Smooth muscle cell of the brain vasculature (primary cell): ENCODE data around the gene INPP5A.
"Not testable (repeated sequence)": the region's sequence is repeated elsewhere in the genome, so short reads cannot be mapped to it uniquely, and the experiment has no call there.

Source experiments
- DNase-seq: peaks from one replicate; pipeline ENCODE4 v3.0.0-alpha.2; 2012; ENCODE audit warnings: low read depth, low spot score

Gene INPP5A

GRCh38 chr10:132674311-132674710 is 136.7 kb downstream of the INPP5A start:
- no peak for DNase-seq

GRCh38 chr10:132675031-132675740 is 137.6 kb downstream of the INPP5A start:
- DNase-seq, result no peak

GRCh38 chr10:132676193-132676891 is 138.8 kb downstream of the INPP5A start:
- DNase-seq, result no peak

GRCh38 chr10:132677096-132677472 is 139.5 kb downstream of the INPP5A start:
- DNase-seq, result no peak

- DNase-seq, result no peak
Observed at GRCh38 chr10:132677473-132678227, 140.1 kb downstream of the INPP5A start.

- no peak for DNase-seq
Observed at GRCh38 chr10:132678436-132679216, 141.0 kb downstream of the INPP5A start.

GRCh38 chr10:132679217-132679595 is 141.6 kb downstream of the INPP5A start:
- no peak for DNase-seq

- DNase-seq, result no peak
Observed at GRCh38 chr10:132679640-132680039, 142.1 kb downstream of the INPP5A start.

GRCh38 chr10:132680741-132681140 is 143.2 kb downstream of the INPP5A start:
- not testable (repeated sequence) for DNase-seq

- no peak for DNase-seq
Observed at GRCh38 chr10:132681858-132682755, 144.5 kb downstream of the INPP5A start.

GRCh38 chr10:132684164-132684891 is 146.7 kb downstream of the INPP5A start:
- DNase-seq, result no peak

GRCh38 chr10:132685101-132685891 is 147.7 kb downstream of the INPP5A start:
- DNase-seq, result no peak

- DNase-seq, result no peak
Observed at GRCh38 chr10:132685921-132686680, 148.5 kb downstream of the INPP5A start.

- DNase-seq, result no peak
Observed at GRCh38 chr10:132687181-132687892, 149.8 kb downstream of the INPP5A start.

GRCh38 chr10:132687893-132688579 is 150.4 kb downstream of the INPP5A start:
- DNase-seq, result no peak

- no peak for DNase-seq
Observed at GRCh38 chr10:132688580-132689420, 151.2 kb downstream of the INPP5A start.
